K562 (cell line): ENCODE data around the gene USP5. TPM values are rescaled to one million over a fixed set of nuclear protein-coding genes. Genes with fewer than 3 reads are reported as not detected.
A peak's percentile ranks its signal among the peaks of the same experiment; 100 is the strongest.

Experiments
- ARHGAP35 ChIP-seq: fragments of 450-650 bp; IDR thresholded peaks from 2 replicates; pipeline ENCODE4 v1.6.1; 2018; ENCODE audit not compliant: partially characterized antibody
- ATF1 ChIP-seq, 2 experiments: fragments of 450-650 bp in 1 of 2; IDR thresholded peaks; 2 replicates each; pipeline ENCODE4 v1.6.1; 2016; ENCODE audit warnings: missing compliant biosample characterization in 1 of 2, missing genetic modification characterization in 1 of 2
- BRF1 ChIP-seq: IDR thresholded peaks from 3 replicates; pipeline ENCODE4 v1.6.1; 2011; ENCODE audit warnings: borderline replicate concordance, mild to moderate bottlenecking; ENCODE audit not compliant: insufficient read length; ENCODE audit errors: extremely low read depth
- CGGBP1 ChIP-seq: fragments of 250-450 bp; sonication (Bioruptor Pico); IDR thresholded peaks from 2 replicates; pipeline ENCODE4 v1.9.0; 2021; ENCODE audit warnings: mild to moderate bottlenecking
- E2F3 ChIP-seq: fragments of 250-450 bp; sonication (Bioruptor Pico); IDR thresholded peaks from 2 replicates; pipeline ENCODE4 v1.4.0; 2020; ENCODE audit warnings: mild to moderate bottlenecking
- KLF1 ChIP-seq: fragments of 450-650 bp; IDR thresholded peaks from 2 replicates; pipeline ENCODE4 v1.6.1; 2016; ENCODE audit warnings: missing genetic modification characterization, missing compliant biosample characterization
- MITF ChIP-seq: IDR thresholded peaks from 2 replicates; pipeline ENCODE4 v1.6.1; 2014; ENCODE audit warnings: antibody characterized with exemption
- NCOR1 ChIP-seq: fragments of 450-650 bp; IDR thresholded peaks from 2 replicates; pipeline ENCODE4 v1.6.1; 2016; ENCODE audit warnings: mild to moderate bottlenecking, moderate library complexity
- NR1H2 ChIP-seq: sonication (generic); formaldehyde crosslinking; IDR thresholded peaks from 2 replicates; pipeline ENCODE4 v1.4.0; 2020; ENCODE audit warnings: mild to moderate bottlenecking, missing genetic modification reagents
- POLR2A ChIP-seq: fragments of 450-650 bp; conservative IDR thresholded peaks from 2 replicates; pipeline ENCODE4 v1.6.1; 2016
- POLR3G ChIP-seq: IDR thresholded peaks from 2 replicates; pipeline ENCODE4 v1.6.1; 2011; ENCODE audit not compliant: insufficient read length, insufficient replicate concordance; ENCODE audit errors: extremely low read depth
- RBM14 ChIP-seq: fragments of 200-400 bp; formaldehyde crosslinking; IDR thresholded peaks from 2 replicates; pipeline ENCODE4 v1.6.1; 2018; ENCODE audit warnings: low read depth, mild to moderate bottlenecking, low read length, moderate library complexity, borderline replicate concordance; ENCODE audit not compliant: insufficient read depth
- RCOR1 ChIP-seq, 2 experiments: IDR thresholded peaks; 2 replicates each; pipeline ENCODE4 v1.6.1; 2012; ENCODE audit warnings: low read depth in 2 of 2, low read length in 2 of 2, borderline replicate concordance in 1 of 2, improper control_type of control experiment in 1 of 2
- SMARCA4 ChIP-seq: fragments of 450-650 bp; IDR thresholded peaks from 2 replicates; pipeline ENCODE4 v1.6.1; 2016
- SRSF9 ChIP-seq: fragments of 200-400 bp; formaldehyde crosslinking; IDR thresholded peaks from 2 replicates; pipeline ENCODE4 v1.6.1; 2017; ENCODE audit warnings: low read depth, low read length, borderline replicate concordance
- TCF7L2 ChIP-seq: fragments of 150-350 bp; IDR thresholded peaks from 2 replicates; pipeline ENCODE4 v1.6.1; 2016; ENCODE audit warnings: low read depth, mild to moderate bottlenecking, low read length, moderate library complexity
- ZFP91 ChIP-seq: sonication (generic); formaldehyde crosslinking; IDR thresholded peaks from 2 replicates; pipeline ENCODE4 v1.8.0; 2022; ENCODE audit warnings: mild to moderate bottlenecking, missing genetic modification reagents
- ZNF583 ChIP-seq: fragments of 250-450 bp; sonication (Bioruptor Pico); IDR thresholded peaks from 2 replicates; pipeline ENCODE4 v1.4.0; 2020
- ZNF584 ChIP-seq: fragments of 200-800 bp; sonication (Bioruptor generic); IDR thresholded peaks from 2 replicates; pipeline ENCODE4 v1.6.1; 2016; ENCODE audit warnings: low read depth, mild to moderate bottlenecking, missing genetic modification characterization, missing compliant biosample characterization
- ZNF589 ChIP-seq: fragments of 200-800 bp; sonication (Bioruptor generic); IDR thresholded peaks from 2 replicates; pipeline ENCODE4 v1.6.1; 2016; ENCODE audit warnings: low read depth, missing genetic modification characterization, missing compliant biosample characterization
- polyA plus RNA-seq, 8 experiments: library from polyadenylated mRNA; depleted of rRNA in 4 of 8; stranded (reverse) in 5 of 8; unstranded in 3 of 8; fragments of >200 nt; fragmentation: Nextera tagmentation in 2 of 8; fragmentation: Illumina TruSeq in 1 of 8; extraction: Ambion mirVana in 2 of 8; extraction: Trizol in 1 of 8; gene quantifications; 2 replicates each; pipeline versions ENCODE4 v1.2.1 to v1.2.3, GENCODE V29; 2011 to 2014; ENCODE audit warnings: inconsistent platforms in 1 of 8, missing spikeins in 1 of 8
- total RNA-seq, 7 experiments: library from RNA; depleted of rRNA in 6 of 7; stranded (reverse); fragments of >200 nt in 6 of 7; fragmentation: Illumina TruSeq in 2 of 7; extraction: Trizol in 2 of 7; gene quantifications; 2 replicates each; pipeline versions ENCODE4 v1.2.1 to v1.2.3, GENCODE V29; 2011 to 2021; ENCODE audit warnings: low replicate concordance in 1 of 7
- TF ChIP-seq, protein P1 (sequence below): fragments of 250-450 bp; sonication (Bioruptor Pico); IDR thresholded peaks from 2 replicates; pipeline ENCODE4 v1.5.1; 2021; ENCODE audit warnings: mild to moderate bottlenecking
- TF ChIP-seq, protein P2 (sequence below): fragments of 450-650 bp; IDR thresholded peaks from 2 replicates; pipeline ENCODE4 v1.6.1; 2016; ENCODE audit warnings: antibody characterized with exemption
- TF ChIP-seq, protein P3 (sequence below): sonication (generic); formaldehyde crosslinking; IDR thresholded peaks from 2 replicates; pipeline ENCODE4 v1.9.0; 2022; ENCODE audit warnings: mild to moderate bottlenecking, missing genetic modification reagents

Gene USP5
- total and polyA plus RNA-seq, 9 of the 15 experiments (the other 6 are each of a cell fraction or from before 2014, with no cell fraction given): 1.4 to 107 (median 48.6) TPM

DNA sequence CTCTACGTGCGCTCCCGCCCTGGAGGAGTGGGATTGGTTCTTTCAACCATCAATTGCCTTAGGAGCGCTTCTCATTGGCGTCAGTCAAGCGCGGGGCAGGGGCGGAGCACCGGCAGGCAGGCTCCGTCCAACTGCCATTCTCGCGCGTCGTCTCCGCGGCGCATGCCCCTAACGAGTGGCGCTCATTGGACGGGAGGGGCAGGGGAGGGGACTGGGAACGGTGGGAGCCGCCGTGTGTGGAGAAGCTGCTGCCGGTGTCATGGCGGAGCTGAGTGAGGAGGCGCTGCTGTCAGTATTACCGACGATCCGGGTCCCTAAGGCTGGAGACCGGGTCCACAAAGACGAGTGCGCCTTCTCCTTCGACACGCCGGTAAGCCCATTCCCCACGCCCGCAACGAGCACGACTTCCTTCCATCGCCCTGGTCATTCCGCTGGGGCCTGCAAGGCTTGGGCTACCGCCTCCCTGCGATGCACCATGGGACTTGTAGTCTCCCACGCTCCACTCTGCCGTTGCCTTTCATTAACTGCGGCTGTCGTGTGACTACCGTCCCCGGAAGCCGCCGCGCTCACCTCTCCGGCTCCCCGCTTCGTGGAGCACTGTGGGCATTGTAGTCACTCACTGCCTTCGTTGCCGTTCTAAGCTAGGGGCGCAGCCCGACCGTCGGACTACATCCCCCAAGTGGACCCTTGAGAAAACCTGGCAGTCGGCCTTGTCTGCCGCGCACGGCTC, at the start of gene USP5 (continued):
- TF ChIP-seq, protein P1, sequence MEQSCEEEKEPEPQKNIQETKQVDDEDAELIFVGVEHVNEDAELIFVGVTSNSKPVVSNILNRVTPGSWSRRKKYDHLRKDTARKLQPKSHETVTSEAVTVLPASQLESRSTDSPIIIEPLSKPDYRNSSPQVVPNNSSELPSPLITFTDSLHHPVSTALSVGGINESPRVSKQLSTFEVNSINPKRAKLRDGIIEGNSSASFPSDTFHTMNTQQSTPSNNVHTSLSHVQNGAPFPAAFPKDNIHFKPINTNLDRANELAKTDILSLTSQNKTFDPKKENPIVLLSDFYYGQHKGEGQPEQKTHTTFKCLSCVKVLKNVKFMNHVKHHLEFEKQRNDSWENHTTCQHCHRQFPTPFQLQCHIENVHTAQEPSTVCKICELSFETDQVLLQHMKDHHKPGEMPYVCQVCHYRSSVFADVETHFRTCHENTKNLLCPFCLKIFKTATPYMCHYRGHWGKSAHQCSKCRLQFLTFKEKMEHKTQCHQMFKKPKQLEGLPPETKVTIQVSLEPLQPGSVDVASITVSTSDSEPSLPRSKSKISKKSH (CRISPR knock-in tag): no peak
- peak; percentile 99 for TF ChIP-seq ZNF584 (CRISPR knock-in tag)
- TF ChIP-seq CGGBP1 (CRISPR knock-in tag): no peak
- no peak for TF ChIP-seq ATF1 (CRISPR knock-in tag; IDR thresholded peaks at IDR 0.05)
- peak; percentile 92 for TF ChIP-seq ATF1 (tag; IDR thresholded peaks at IDR 0.05)
- 0 out of 2 replicates have a peak, but pooled peaks have one; percentile 61 for TF ChIP-seq E2F3 (CRISPR knock-in tag)
- TF ChIP-seq ZFP91 (CRISPR knock-in tag): no peak
- no peak for TF ChIP-seq SMARCA4
- no peak for TF ChIP-seq BRF1
- TF ChIP-seq NR1H2 (CRISPR knock-in tag): no peak
- TF ChIP-seq, protein P2, sequence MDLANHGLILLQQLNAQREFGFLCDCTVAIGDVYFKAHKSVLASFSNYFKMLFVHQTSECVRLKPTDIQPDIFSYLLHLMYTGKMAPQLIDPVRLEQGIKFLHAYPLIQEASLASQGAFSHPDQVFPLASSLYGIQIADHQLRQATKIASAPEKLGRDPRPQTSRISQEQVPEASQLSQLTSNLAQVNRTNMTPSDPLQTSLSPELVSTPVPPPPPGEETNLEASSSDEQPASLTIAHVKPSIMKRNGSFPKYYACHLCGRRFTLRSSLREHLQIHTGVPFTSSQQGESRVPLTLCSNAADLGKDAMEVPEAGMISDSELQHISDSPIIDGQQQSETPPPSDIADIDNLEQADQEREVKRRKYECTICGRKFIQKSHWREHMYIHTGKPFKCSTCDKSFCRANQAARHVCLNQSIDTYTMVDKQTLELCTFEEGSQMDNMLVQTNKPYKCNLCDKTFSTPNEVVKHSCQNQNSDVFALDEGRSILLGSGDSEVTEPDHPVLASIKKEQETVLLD: no peak
- peak; percentile 97 for TF ChIP-seq ZNF589 (CRISPR knock-in tag)
- no peak for TF ChIP-seq RBM14
- TF ChIP-seq, protein P3, sequence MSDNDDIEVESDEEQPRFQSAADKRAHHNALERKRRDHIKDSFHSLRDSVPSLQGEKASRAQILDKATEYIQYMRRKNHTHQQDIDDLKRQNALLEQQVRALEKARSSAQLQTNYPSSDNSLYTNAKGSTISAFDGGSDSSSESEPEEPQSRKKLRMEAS (CRISPR knock-in tag): peak; percentile 75
- peak; percentile 79 for TF ChIP-seq POLR2A
- no peak for TF ChIP-seq NCOR1
- no peak for TF ChIP-seq ARHGAP35
- no peak for TF ChIP-seq TCF7L2
- 0 out of 2 replicates have a peak, but pooled peaks have one; percentile 29 for TF ChIP-seq MITF
- TF ChIP-seq RCOR1 (IDR thresholded peaks at IDR 0.05; ENCODE audit: borderline replicate concordance in 1 of 2, low read depth in 2 of 2, low read length in 2 of 2): no peak
- peak; percentile 72 for TF ChIP-seq KLF1 (tag)
- TF ChIP-seq ZNF583 (CRISPR knock-in tag): peak; percentile 97
- no peak for TF ChIP-seq SRSF9
- no peak for TF ChIP-seq POLR3G
